ENCODE data around the gene PRDM5. TPM values are rescaled to one million over a fixed set of nuclear protein-coding genes. Genes with fewer than 3 reads are reported as not detected.

Gene PRDM5
- total RNA-seq: 1 to 10 TPM in 2 of 5 donors, under 1 TPM in 2, not detected in 1; 0.47 to 1.4 (median 0.86) TPM
- 0.77 TPM for total RNA-seq (2013)
- total RNA-seq: 0 to 1.2 (median 0.51) reads per million in 29 experiments

GRCh38 chr4:120922381-120923206 is at the start of gene PRDM5:
PRDM5 (minus strand) TSS chr4:120922726; CDS start chr4:120922608, 118 bp downstream.
- H3K4me3 Mint-ChIP-seq: peak within 1 kb of the TSS; percentile 84 to 96 (median 85)
- peaks cover 12 to 17% (median 16%) of the 10 kb centered on the region in 3 donors for H3K4me1 Mint-ChIP-seq
- H3K27me3 Mint-ChIP-seq: peaks cover 7 to 14% of the 10 kb centered on the region in 2 donors
- ChIA-PET POLR2A (no interaction called here), CTCF (interaction anchor here (1.1 to 1.4 kb wide), 2 partner anchors 123 to 128 kb away, joined by 3 read pairs; no protein-coding TSS in a partner anchor)
- peak in 23 of 35 experiments; percentile 2 to 44 (median 12) for DNase-seq
- peaks cover 6 to 13% of the 10 kb centered on the region in 2 experiments for H3K4me1 ChIP-seq (ENCODE audit: control insufficient read depth in 1 of 2, extremely low read depth in 1 of 2, insufficient read depth in 2 of 2, low read length in 2 of 2)
- peak within 1 kb of the TSS in 1 of 2 donors; percentile 88 for H3K27ac Mint-ChIP-seq
- no peaks in the 10 kb centered on the region for H3K36me3 ChIP-seq (ENCODE audit: control insufficient read depth in 2 of 2, extremely low read depth in 1 of 2, insufficient read depth in 1 of 2, low read length in 1 of 2)
- WGBS (ENCODE audit: insufficient coverage): 1% methylated on average over 63 of the region's 86 CpGs
- no peaks in the 10 kb centered on the region for H3K9me3 Mint-ChIP-seq
- no peaks in the 10 kb centered on the region for H3K36me3 Mint-ChIP-seq
- H3K27me3 ChIP-seq (replicated peaks in 1 of 2; ENCODE audit: control insufficient read depth in 2 of 2, extremely low read depth in 1 of 2, insufficient read depth in 2 of 2, low read length in 1 of 2): peaks cover 0 to 8% of the 10 kb centered on the region in 2 experiments
- H3K4me3 ChIP-seq (ENCODE audit: control insufficient read depth in 1 of 2, extremely low read depth in 1 of 2, low read length in 1 of 2): peak within 1 kb of the TSS; percentile 56 to 82
- no peak within 1 kb of the TSS for H3K27ac ChIP-seq (ENCODE audit: low read length)
- no peaks in the 10 kb centered on the region for H3K9me3 ChIP-seq
- ATAC-seq (replicated peaks in 1 of 4): peak; percentile 60 to 68 (median 66)

GRCh38 chr4:120971884-120972283 is 49.4 kb upstream of the PRDM5 start:
- H3K9me3 ChIP-seq: no peaks in the 10 kb centered on the region
- H3K4me3 ChIP-seq (ENCODE audit: control insufficient read depth in 1 of 2, extremely low read depth in 1 of 2, low read length in 1 of 2): no peak overlapping the region
- H3K36me3 Mint-ChIP-seq: no peaks in the 10 kb centered on the region
- no peaks in the 10 kb centered on the region for H3K36me3 ChIP-seq (ENCODE audit: control insufficient read depth in 2 of 2, extremely low read depth in 1 of 2, insufficient read depth in 1 of 2, low read length in 1 of 2)
- H3K4me1 ChIP-seq (ENCODE audit: control insufficient read depth in 1 of 2, extremely low read depth in 1 of 2, insufficient read depth in 2 of 2, low read length in 2 of 2): no peaks in the 10 kb centered on the region
- CTCF ChIA-PET: interaction anchor here in 1 of 2 donors (0.7 kb wide), 1 partner anchor 18 kb away, joined by 5 read pairs; no protein-coding TSS in a partner anchor
- H3K9me3 Mint-ChIP-seq: no peaks in the 10 kb centered on the region
- H3K27ac ChIP-seq (ENCODE audit: low read length): no peak overlapping the region
- ATAC-seq (replicated peaks in 1 of 4): no peak
- 80% methylated on average over 1 of the region's 1 CpG for WGBS (ENCODE audit: insufficient coverage)
- no peaks in the 10 kb centered on the region for H3K4me1 Mint-ChIP-seq
- POLR2A ChIA-PET: no interaction called here
- no peaks in the 10 kb centered on the region for H3K27me3 ChIP-seq (replicated peaks in 1 of 2; ENCODE audit: control insufficient read depth in 2 of 2, extremely low read depth in 1 of 2, insufficient read depth in 2 of 2, low read length in 1 of 2)
- DNase-seq: no peak
- no peak overlapping the region for H3K27ac Mint-ChIP-seq
- H3K4me3 Mint-ChIP-seq: no peak overlapping the region
- H3K27me3 Mint-ChIP-seq: peaks cover 0 to 2% of the 10 kb centered on the region in 2 donors

GRCh38 chr4:120965938-120966337 is 43.4 kb upstream of the PRDM5 start:
- H3K9me3 ChIP-seq: no peaks in the 10 kb centered on the region
- Mint-ChIP-seq H3K9me3 (no peaks in the 10 kb centered on the region), H3K4me3 (no peak overlapping the region), H3K36me3 (no peaks in the 10 kb centered on the region), H3K4me1 (no peaks in the 10 kb centered on the region), H3K27ac (no peak overlapping the region), H3K27me3 (peaks cover 0 to 2% of the 10 kb centered on the region in 2 donors)
- ChIA-PET CTCF (interaction anchor here in 1 of 2 donors (0.7 kb wide), 1 partner anchor 1223 kb away, joined by 4 read pairs; no protein-coding TSS in a partner anchor), POLR2A (interaction anchor here in 1 of 2 donors (0.5 kb wide), 1 partner anchor 180 kb away, joined by 3 read pairs; no protein-coding TSS in a partner anchor)
- no peak for ATAC-seq (replicated peaks in 1 of 4)
- H3K36me3 ChIP-seq (ENCODE audit: control insufficient read depth in 2 of 2, extremely low read depth in 1 of 2, insufficient read depth in 1 of 2, low read length in 1 of 2): no peaks in the 10 kb centered on the region
- no peak overlapping the region for H3K4me3 ChIP-seq (ENCODE audit: control insufficient read depth in 1 of 2, extremely low read depth in 1 of 2, low read length in 1 of 2)
- DNase-seq: no peak
- WGBS (ENCODE audit: insufficient coverage): 95% methylated on average over 4 of the region's 4 CpGs
- H3K27ac ChIP-seq (ENCODE audit: low read length): no peak overlapping the region
- H3K4me1 ChIP-seq (ENCODE audit: control insufficient read depth in 1 of 2, extremely low read depth in 1 of 2, insufficient read depth in 2 of 2, low read length in 2 of 2): no peaks in the 10 kb centered on the region
- H3K27me3 ChIP-seq (replicated peaks in 1 of 2; ENCODE audit: control insufficient read depth in 2 of 2, extremely low read depth in 1 of 2, insufficient read depth in 2 of 2, low read length in 1 of 2): no peaks in the 10 kb centered on the region

GRCh38 chr4:120964596-120964995 is 42.1 kb upstream of the PRDM5 start:
- Mint-ChIP-seq H3K4me3 (no peak overlapping the region), H3K4me1 (no peaks in the 10 kb centered on the region), H3K27ac (no peak overlapping the region), H3K27me3 (peaks cover 0 to 2% of the 10 kb centered on the region in 2 donors), H3K9me3 (no peaks in the 10 kb centered on the region), H3K36me3 (no peaks in the 10 kb centered on the region)
- H3K4me1 ChIP-seq (ENCODE audit: control insufficient read depth in 1 of 2, extremely low read depth in 1 of 2, insufficient read depth in 2 of 2, low read length in 2 of 2): no peaks in the 10 kb centered on the region
- POLR2A ChIA-PET: no interaction called here
- ATAC-seq (replicated peaks in 1 of 4) (no peak), DNase-seq (no peak)
- WGBS (ENCODE audit: insufficient coverage): no CpG with 5 or more reads among the region's 1 CpG
- no peaks in the 10 kb centered on the region for H3K9me3 ChIP-seq
- H3K4me3 ChIP-seq (ENCODE audit: control insufficient read depth in 1 of 2, extremely low read depth in 1 of 2, low read length in 1 of 2): no peak overlapping the region
- CTCF ChIA-PET: no interaction called here
- no peak overlapping the region for H3K27ac ChIP-seq (ENCODE audit: low read length)
- H3K36me3 ChIP-seq (ENCODE audit: control insufficient read depth in 2 of 2, extremely low read depth in 1 of 2, insufficient read depth in 1 of 2, low read length in 1 of 2): no peaks in the 10 kb centered on the region
- no peaks in the 10 kb centered on the region for H3K27me3 ChIP-seq (replicated peaks in 1 of 2; ENCODE audit: control insufficient read depth in 2 of 2, extremely low read depth in 1 of 2, insufficient read depth in 2 of 2, low read length in 1 of 2)

- ChIA-PET POLR2A (no interaction called here), CTCF (no interaction called here)
- Histone ChIP-seq H3K27ac (ENCODE audit: low read length) (no peak overlapping the region), H3K4me1 (ENCODE audit: control insufficient read depth in 1 of 2, extremely low read depth in 1 of 2, insufficient read depth in 2 of 2, low read length in 2 of 2) (no peaks in the 10 kb centered on the region), H3K36me3 (ENCODE audit: control insufficient read depth in 2 of 2, extremely low read depth in 1 of 2, insufficient read depth in 1 of 2, low read length in 1 of 2) (no peaks in the 10 kb centered on the region), H3K4me3 (ENCODE audit: control insufficient read depth in 1 of 2, extremely low read depth in 1 of 2, low read length in 1 of 2) (no peak overlapping the region), H3K9me3 (no peaks in the 10 kb centered on the region), H3K27me3 (replicated peaks in 1 of 2; ENCODE audit: control insufficient read depth in 2 of 2, extremely low read depth in 1 of 2, insufficient read depth in 2 of 2, low read length in 1 of 2) (no peaks in the 10 kb centered on the region)
- Mint-ChIP-seq H3K4me3 (no peak overlapping the region), H3K9me3 (no peaks in the 10 kb centered on the region), H3K27ac (no peak overlapping the region), H3K4me1 (no peaks in the 10 kb centered on the region), H3K27me3 (peaks cover 0 to 4% of the 10 kb centered on the region in 2 donors), H3K36me3 (no peaks in the 10 kb centered on the region)
- DNase-seq: no peak
- WGBS (ENCODE audit: insufficient coverage): 67% methylated on average over 3 of the region's 4 CpGs
- ATAC-seq (replicated peaks in 1 of 4): no peak
Observed at GRCh38 chr4:120963449-120963848, 40.9 kb upstream of the PRDM5 start.

- H3K36me3 ChIP-seq (ENCODE audit: control insufficient read depth in 2 of 2, extremely low read depth in 1 of 2, insufficient read depth in 1 of 2, low read length in 1 of 2): no peaks in the 10 kb centered on the region
- no peaks in the 10 kb centered on the region for H3K9me3 ChIP-seq
- ChIA-PET POLR2A (no interaction called here), CTCF (no interaction called here)
- Mint-ChIP-seq H3K27ac (no peak overlapping the region), H3K9me3 (no peaks in the 10 kb centered on the region), H3K4me1 (no peaks in the 10 kb centered on the region), H3K4me3 (no peak overlapping the region), H3K36me3 (no peaks in the 10 kb centered on the region), H3K27me3 (peaks cover 0 to 8% of the 10 kb centered on the region in 2 donors)
- ATAC-seq (replicated peaks in 1 of 4) (no peak), DNase-seq (no peak)
- H3K4me3 ChIP-seq (ENCODE audit: control insufficient read depth in 1 of 2, extremely low read depth in 1 of 2, low read length in 1 of 2): no peak overlapping the region
- no peak overlapping the region for H3K27ac ChIP-seq (ENCODE audit: low read length)
- no peaks in the 10 kb centered on the region for H3K27me3 ChIP-seq (replicated peaks in 1 of 2; ENCODE audit: control insufficient read depth in 2 of 2, extremely low read depth in 1 of 2, insufficient read depth in 2 of 2, low read length in 1 of 2)
- no CpG with 5 or more reads among the region's 2 CpGs for WGBS (ENCODE audit: insufficient coverage)
- H3K4me1 ChIP-seq (ENCODE audit: control insufficient read depth in 1 of 2, extremely low read depth in 1 of 2, insufficient read depth in 2 of 2, low read length in 2 of 2): no peaks in the 10 kb centered on the region
Observed at GRCh38 chr4:120960656-120961267, 38.2 kb upstream of the PRDM5 start.

Data from T-cell (primary cell).